HEK293T (cell line): Measurements from ENCODE around the gene ANO10.

Experiments used
- CTCF ChIA-PET: fragments of 350-600 bp; formaldehyde crosslinking; extraction: SDS; loops from one replicate; lab custom pipeline; 2021; ENCODE audit warnings: antibody characterized with exemption, inconsistent platforms; lab: Yijun Ruan, JAX
- POLR2A ChIA-PET: fragments of 350-600 bp; formaldehyde crosslinking; extraction: SDS; loops from one replicate; lab custom pipeline; 2020; ENCODE audit warnings: antibody characterized with exemption, inconsistent platforms; lab: Yijun Ruan, JAX
- DNase-seq: peaks from one replicate; pipeline ENCODE4 v3.0.0; 2012; ENCODE audit warnings: mixed read lengths; ENCODE audit errors: extremely low spot score
- ARNT ChIP-seq: fragments of 450-650 bp; IDR thresholded peaks from 2 replicates; pipeline ENCODE4 v1.6.1; 2017; ENCODE audit warnings: mild to moderate bottlenecking
- BHLHE40 ChIP-seq: fragments of 450-650 bp; IDR thresholded peaks from 2 replicates; pipeline ENCODE4 v1.6.1; 2016; ENCODE audit warnings: mild to moderate bottlenecking, moderate library complexity, borderline replicate concordance
- CTBP1 ChIP-seq: fragments of 450-650 bp; IDR thresholded peaks from 2 replicates; pipeline ENCODE4 v1.6.1; 2016; ENCODE audit warnings: borderline replicate concordance
- ELF4 ChIP-seq: fragments of 450-650 bp; IDR thresholded peaks from 2 replicates; pipeline ENCODE4 v1.6.1; 2017; ENCODE audit warnings: antibody characterized with exemption
- FOXA1 ChIP-seq: fragments of 450-650 bp; IDR thresholded peaks from 2 replicates; pipeline ENCODE4 v1.6.1; 2016; ENCODE audit warnings: mild to moderate bottlenecking
- FOXK2 ChIP-seq: fragments of 450-650 bp; IDR thresholded peaks from 2 replicates; pipeline ENCODE4 v1.6.1; 2016; ENCODE audit warnings: mild to moderate bottlenecking
- FOXM1 ChIP-seq: fragments of 450-650 bp; IDR thresholded peaks from 2 replicates; pipeline ENCODE4 v1.6.1; 2017; ENCODE audit warnings: mild to moderate bottlenecking, borderline replicate concordance
- HDGF ChIP-seq: fragments of 450-650 bp; IDR thresholded peaks from 2 replicates; pipeline ENCODE4 v1.6.1; 2017; ENCODE audit warnings: antibody characterized with exemption, borderline replicate concordance
- L3MBTL2 ChIP-seq: fragments of 450-650 bp; conservative IDR thresholded peaks from 2 replicates; pipeline ENCODE4 v1.6.1; 2016; ENCODE audit warnings: mild to moderate bottlenecking
- LEF1 ChIP-seq: fragments of 450-650 bp; IDR thresholded peaks from 2 replicates; pipeline ENCODE4 v1.6.1; 2017; ENCODE audit warnings: mild to moderate bottlenecking, borderline replicate concordance
- NFRKB ChIP-seq: fragments of 450-650 bp; IDR thresholded peaks from 2 replicates; pipeline ENCODE4 v1.6.1; 2016; ENCODE audit warnings: mild to moderate bottlenecking, moderate library complexity
- SP1 ChIP-seq: fragments of 450-650 bp; IDR thresholded peaks from 2 replicates; pipeline ENCODE4 v1.6.1; 2017
- SUZ12 ChIP-seq: fragments of 450-650 bp; IDR thresholded peaks from 2 replicates; pipeline ENCODE4 v1.6.1; 2016; ENCODE audit warnings: mild to moderate bottlenecking
- TARDBP ChIP-seq: fragments of 450-650 bp; IDR thresholded peaks from 2 replicates; pipeline ENCODE4 v1.6.1; 2016
- ZNF384 ChIP-seq: fragments of 450-650 bp; IDR thresholded peaks from 2 replicates; pipeline ENCODE4 v1.6.1; 2016
- TF ChIP-seq, protein P1 (sequence below): fragments of 450-650 bp; IDR thresholded peaks from 2 replicates; pipeline ENCODE4 v1.6.1; 2016

ANO10 gene

DNA sequence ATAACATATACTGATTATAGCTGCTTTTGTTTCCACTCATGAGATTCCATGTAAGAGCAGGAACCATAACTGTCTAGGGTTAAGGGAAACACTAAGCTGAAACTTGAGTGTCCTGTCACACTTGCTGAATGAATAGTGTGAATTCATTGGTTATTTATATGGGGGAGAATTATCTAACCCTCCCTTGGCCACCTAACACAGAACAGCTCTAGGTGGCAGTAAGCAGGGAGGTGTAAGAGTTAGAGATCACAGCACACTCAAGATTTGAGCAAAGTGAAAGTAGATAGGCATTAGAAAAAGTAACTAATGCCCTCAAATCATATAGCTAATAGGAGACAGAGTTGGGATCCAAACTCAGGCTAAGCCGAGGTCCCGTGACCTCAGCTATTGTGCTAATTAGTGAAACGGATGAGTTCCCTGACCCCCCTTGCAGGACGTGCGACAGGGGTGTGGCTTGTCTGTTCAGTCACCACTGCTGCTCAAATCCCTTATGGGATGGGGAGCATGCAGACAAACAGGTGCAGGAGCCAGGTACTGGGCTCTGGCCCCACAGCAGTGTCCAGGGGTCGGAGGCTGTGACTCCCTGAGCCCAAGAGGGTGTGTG, 27.7 kb upstream of the ANO10 start:
- CTCF ChIA-PET: no interaction called here
- TF ChIP-seq CTBP1 (no peak), ARNT (no peak), LEF1 (no peak), SP1 (no peak), L3MBTL2 (no peak), FOXK2 (no peak), SUZ12 (no peak), ELF4 (no peak), TARDBP (no peak), BHLHE40 (no peak), ZNF384 (no peak), HDGF (no peak), FOXA1 (no peak), NFRKB (no peak), FOXM1 (no peak)
- TF ChIP-seq, protein P1, sequence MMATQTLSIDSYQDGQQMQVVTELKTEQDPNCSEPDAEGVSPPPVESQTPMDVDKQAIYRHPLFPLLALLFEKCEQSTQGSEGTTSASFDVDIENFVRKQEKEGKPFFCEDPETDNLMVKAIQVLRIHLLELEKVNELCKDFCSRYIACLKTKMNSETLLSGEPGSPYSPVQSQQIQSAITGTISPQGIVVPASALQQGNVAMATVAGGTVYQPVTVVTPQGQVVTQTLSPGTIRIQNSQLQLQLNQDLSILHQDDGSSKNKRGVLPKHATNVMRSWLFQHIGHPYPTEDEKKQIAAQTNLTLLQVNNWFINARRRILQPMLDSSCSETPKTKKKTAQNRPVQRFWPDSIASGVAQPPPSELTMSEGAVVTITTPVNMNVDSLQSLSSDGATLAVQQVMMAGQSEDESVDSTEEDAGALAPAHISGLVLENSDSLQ: no peak

DNA sequence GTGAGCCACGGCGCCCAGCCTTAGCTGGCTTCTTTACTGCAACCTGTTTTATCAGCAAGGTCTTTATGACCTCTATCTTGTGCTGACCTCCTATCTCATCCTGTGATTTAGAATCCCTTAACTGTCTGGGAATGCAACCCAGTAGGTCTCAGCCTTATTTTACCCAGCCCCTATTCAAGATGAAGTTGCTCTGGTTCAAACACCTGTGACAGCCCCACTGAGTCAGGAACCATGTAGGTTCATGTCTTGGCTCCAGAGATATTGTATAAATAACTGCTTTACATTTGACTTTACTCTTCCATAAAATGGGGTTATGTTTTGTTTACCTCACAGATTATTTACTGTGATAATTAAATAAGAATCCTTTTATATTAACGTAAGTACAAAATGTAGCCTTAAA, 27.1 kb upstream of the ANO10 start:
- TF ChIP-seq SUZ12 (no peak), TARDBP (no peak)
- DNase-seq: no peak
- CTCF ChIA-PET: no interaction called here
- POLR2A ChIA-PET: no interaction called here

More for the DNA sequence above, 27.7 kb upstream of the ANO10 start:
- POLR2A ChIA-PET: no interaction called here
- no peak for DNase-seq

DNA sequence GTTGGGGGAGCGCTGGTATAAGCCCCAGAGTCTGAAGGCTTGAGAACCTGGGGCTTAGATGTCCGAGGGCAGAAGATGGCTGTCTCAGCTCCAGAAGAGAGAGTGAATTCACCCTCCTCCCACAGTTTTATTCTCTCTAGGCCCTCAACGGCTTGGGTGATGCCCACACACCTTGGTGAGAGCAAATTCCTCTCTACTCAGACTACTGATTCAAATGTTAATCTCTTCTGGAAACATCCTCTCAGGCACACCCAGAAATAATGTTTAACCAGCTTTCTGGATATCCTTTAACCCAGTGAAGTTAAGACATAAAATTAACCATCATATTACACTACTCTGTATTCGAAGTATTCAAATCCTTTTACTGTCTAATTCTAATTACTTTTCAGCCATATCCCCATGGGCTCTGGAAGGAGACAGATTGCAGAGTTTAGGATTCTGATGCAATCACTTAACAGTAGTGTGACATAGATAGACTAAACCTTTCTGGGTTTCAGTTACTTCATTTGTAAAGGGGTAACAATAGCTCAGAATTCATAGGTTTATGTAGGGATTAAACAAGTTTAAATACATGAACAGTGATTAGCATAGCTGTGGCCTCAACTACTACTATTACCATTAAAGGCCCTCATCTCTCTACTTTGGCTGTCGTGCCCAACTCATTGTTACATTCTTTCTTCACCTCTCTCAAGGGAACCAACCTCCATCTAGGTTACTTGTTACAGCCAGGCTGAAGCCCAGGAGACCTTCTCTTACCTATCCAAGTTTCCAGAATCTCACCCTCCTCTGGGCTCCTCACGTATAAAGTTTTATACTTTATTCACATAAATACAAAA, 25.7 kb upstream of the ANO10 start:
- no peak for DNase-seq
- POLR2A ChIA-PET: no interaction called here
- CTCF ChIA-PET: no interaction called here
- no peak for TF ChIP-seq L3MBTL2
- TF ChIP-seq ELF4: no peak
- TF ChIP-seq SUZ12: no peak
- TF ChIP-seq FOXK2: no peak
- no peak for TF ChIP-seq ARNT

DNA sequence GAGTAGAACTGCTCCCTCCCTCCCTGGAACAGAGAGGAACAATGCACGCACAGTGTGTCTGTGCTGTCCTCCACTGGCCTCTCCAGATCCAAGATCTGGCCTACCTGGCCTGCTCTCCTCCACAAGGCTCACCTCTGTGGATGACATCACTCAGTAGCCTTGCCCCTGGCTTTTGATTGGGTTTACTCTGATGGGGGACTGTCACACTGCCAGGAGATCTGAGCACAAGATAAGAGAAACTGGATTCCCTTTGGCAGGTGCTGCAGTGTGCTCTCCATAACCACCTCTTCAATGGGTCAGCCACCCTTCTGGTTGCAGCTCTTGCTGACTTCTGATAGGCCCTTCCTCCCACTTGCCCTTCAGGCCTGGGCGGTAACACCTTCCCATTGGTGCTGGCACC, 22.6 kb upstream of the ANO10 start:
- CTCF ChIA-PET: no interaction called here
- DNase-seq: no peak
- TF ChIP-seq SUZ12: no peak
- no peak for TF ChIP-seq L3MBTL2
- TF ChIP-seq BHLHE40: no peak
- TF ChIP-seq CTBP1: no peak
- no peak for TF ChIP-seq FOXK2
- TF ChIP-seq FOXM1: no peak
- no peak for TF ChIP-seq LEF1
- no peak for TF ChIP-seq HDGF
- TF ChIP-seq FOXA1: no peak
- no peak for TF ChIP-seq SP1
- TF ChIP-seq NFRKB: no peak
- TF ChIP-seq ELF4: no peak
- no peak for TF ChIP-seq ZNF384
- TF ChIP-seq, protein P1: no peak
- TF ChIP-seq TARDBP: no peak
- TF ChIP-seq ARNT: no peak
- POLR2A ChIA-PET: interaction anchor here (0.7 kb wide), 1 partner anchor 109 kb away, joined by 3 read pairs; no protein-coding TSS in a partner anchor

DNA sequence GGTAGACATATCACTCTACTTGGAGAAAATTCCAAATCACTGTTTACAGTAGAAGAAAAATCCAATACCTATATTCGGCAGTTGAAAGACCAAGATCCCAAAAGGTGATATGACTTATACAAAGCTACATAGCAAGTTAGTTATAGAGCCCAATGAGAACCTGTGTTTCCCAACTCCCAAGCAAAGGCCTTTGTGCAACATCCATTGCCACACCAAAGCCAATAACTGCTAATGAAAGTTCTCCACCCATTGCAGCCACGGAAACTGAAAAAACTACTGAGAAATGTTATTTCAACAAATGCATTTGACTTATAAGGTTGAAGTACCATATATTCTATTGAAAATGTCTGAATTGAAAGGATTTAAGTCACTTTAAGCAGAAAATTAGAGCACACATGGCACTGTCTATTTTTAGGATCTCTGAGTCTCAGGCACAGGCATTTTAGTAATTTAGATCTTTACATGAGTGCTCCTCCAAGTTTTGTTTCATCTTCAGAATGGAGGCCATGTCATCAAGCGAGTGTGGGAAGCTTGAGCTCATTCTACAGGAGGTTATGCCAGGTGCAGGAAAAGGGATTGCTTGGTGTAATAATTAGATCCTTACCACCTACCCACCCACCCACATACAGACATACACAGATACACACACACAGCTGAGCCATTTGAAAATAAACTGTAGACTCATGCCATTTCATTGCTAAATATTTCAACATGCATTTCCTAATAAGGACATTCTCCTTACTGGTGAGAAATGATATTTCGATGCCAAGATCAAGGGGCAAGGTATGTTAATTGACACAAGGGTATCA, 19.7 kb upstream of the ANO10 start:
- TF ChIP-seq ZNF384: no peak
- TF ChIP-seq FOXK2: no peak
- TF ChIP-seq FOXA1: no peak
- TF ChIP-seq TARDBP: no peak
- no peak for TF ChIP-seq SP1
- TF ChIP-seq SUZ12: no peak
- TF ChIP-seq FOXM1: no peak
- POLR2A ChIA-PET: no interaction called here
- DNase-seq: no peak
- CTCF ChIA-PET: no interaction called here

DNA sequence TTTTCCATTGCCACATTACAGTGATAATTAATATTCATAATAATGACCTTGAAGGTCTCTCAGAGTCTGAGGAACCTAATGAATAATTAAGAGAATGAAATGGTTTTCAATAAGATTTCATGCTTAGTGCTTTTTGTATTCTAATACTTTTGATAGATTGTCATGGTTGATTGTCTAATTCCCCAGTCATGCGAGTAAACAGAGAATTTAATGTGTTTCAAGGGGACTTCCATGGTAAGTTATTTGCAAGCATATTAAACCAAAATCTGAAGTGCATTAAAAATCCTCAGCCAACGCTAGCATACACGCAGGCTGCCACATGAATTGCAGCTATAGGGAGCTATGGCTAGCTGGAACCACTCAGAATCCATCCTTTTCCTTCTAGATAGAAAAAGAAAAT, 18.9 kb upstream of the ANO10 start:
- TF ChIP-seq FOXK2: no peak
- no peak for TF ChIP-seq SP1
- TF ChIP-seq CTBP1: no peak
- no peak for TF ChIP-seq FOXM1
- TF ChIP-seq HDGF: no peak
- no peak for TF ChIP-seq ZNF384
- TF ChIP-seq, protein P1: no peak
- no peak for TF ChIP-seq FOXA1
- no peak for TF ChIP-seq LEF1
- no peak for TF ChIP-seq SUZ12
- no peak for TF ChIP-seq BHLHE40
- CTCF ChIA-PET: no interaction called here
- POLR2A ChIA-PET: no interaction called here
- no peak for DNase-seq
